Fibroblast of lung (primary cell): ENCODE data around the gene FANCE. TPM values are rescaled to one million over a fixed set of nuclear protein-coding genes. Genes with fewer than 3 reads are reported as not detected.

Experiments
- DNase-seq, 2 donors: peaks; one replicate each; pipeline versions ENCODE4 v3.0.0 to v3.0.0-alpha.2; 2010; ENCODE audit warnings: low read depth in 2 of 2
- H2AFZ ChIP-seq: 2 replicates; pipeline ENCODE4 v1.5.1; 2012; ENCODE audit warnings: low read length, control low read depth, inconsistent platforms
- H3K27ac ChIP-seq: 2 replicates; pipeline ENCODE4 v1.5.1; 2011; ENCODE audit warnings: low read length, control low read depth; ENCODE audit not compliant: insufficient read depth
- H3K27me3 ChIP-seq: 2 replicates; pipeline ENCODE4 v1.5.1; 2011; ENCODE audit warnings: mild to moderate bottlenecking, low read length; ENCODE audit not compliant: control insufficient read depth, insufficient read depth
- H3K36me3 ChIP-seq: 2 replicates; pipeline ENCODE4 v1.5.1; 2011; ENCODE audit warnings: low read length; ENCODE audit not compliant: control insufficient read depth, insufficient read depth
- H3K4me1 ChIP-seq: 2 replicates; pipeline ENCODE4 v1.5.1; 2011; ENCODE audit warnings: low read length; ENCODE audit not compliant: control insufficient read depth, insufficient read depth; ENCODE audit errors: extremely low read depth
- H3K4me2 ChIP-seq: 2 replicates; pipeline ENCODE4 v1.5.1; 2011; ENCODE audit warnings: low read length, control low read depth; ENCODE audit not compliant: insufficient read depth; ENCODE audit errors: extremely low read depth
- H3K4me3 ChIP-seq, 4 experiments: fragments of 200-600 bp in 1 of 4; sonication (generic) in 1 of 4; replicated peaks in 1 of 4; 2 replicates each; pipeline ENCODE4 v1.5.1; 2011 to 2016; ENCODE audit warnings: low read length in 4 of 4, low read depth in 3 of 4, mild to moderate bottlenecking in 3 of 4, control low read depth in 2 of 4, inconsistent platforms in 1 of 4, mixed read lengths in 1 of 4; ENCODE audit not compliant: insufficient read depth in 1 of 4; ENCODE audit errors: control extremely low read depth in 1 of 4
- H3K79me2 ChIP-seq: 2 replicates; pipeline ENCODE4 v1.5.1; 2012; ENCODE audit warnings: mild to moderate bottlenecking, low read length, inconsistent platforms; ENCODE audit not compliant: control insufficient read depth, insufficient read depth
- H3K9ac ChIP-seq: 2 replicates; pipeline ENCODE4 v1.5.1; 2011; ENCODE audit warnings: mild to moderate bottlenecking, low read length, control low read depth; ENCODE audit not compliant: insufficient read depth
- H3K9me3 ChIP-seq: 2 replicates; pipeline ENCODE4 v1.5.1; 2012; ENCODE audit warnings: low read depth, low read length; ENCODE audit not compliant: control insufficient read depth, insufficient read depth
- H4K20me1 ChIP-seq: 2 replicates; pipeline ENCODE4 v1.5.1; 2011; ENCODE audit warnings: low read length; ENCODE audit not compliant: control insufficient read depth, insufficient read depth; ENCODE audit errors: extremely low read depth
- EZH2 ChIP-seq: IDR thresholded peaks from 2 replicates; pipeline ENCODE4 v1.5.1; 2012; ENCODE audit warnings: low read length, control low read depth, mild to moderate bottlenecking; ENCODE audit errors: missing control alignments
- polyA plus RNA-seq, 2 donors: library from polyadenylated mRNA; depleted of rRNA in 1 of 2; stranded (reverse) in 1 of 2; unstranded in 1 of 2; fragments of >200 nt; gene quantifications; 2 replicates each; pipeline ENCODE4 v1.2.1, GENCODE V29; 2011 to 2012; ENCODE audit warnings: missing spikeins in 1 of 2
- total RNA-seq: library from RNA; depleted of rRNA; stranded (reverse); fragments of >200 nt; gene quantifications from 2 replicates; pipeline ENCODE4 v1.2.1, GENCODE V29; 2014
- TF ChIP-seq, protein P1 (sequence below), 2 donors: IDR thresholded peaks in 1 of 2; conservative IDR thresholded peaks in 1 of 2; 1 replicate in 1 of 2; 2 replicates in 1 of 2; pipeline ENCODE4 v1.5.1; 2011 to 2012; ENCODE audit warnings: low read length in 2 of 2, control low read depth in 1 of 2, inconsistent platforms in 1 of 2, low read depth in 1 of 2, mild to moderate bottlenecking in 1 of 2

FANCE gene
- total and polyA plus RNA-seq, 2 donors (not counting 1 experiment from before 2014, with no cell fraction given) = 3.2 to 10.7 TPM

DNA sequence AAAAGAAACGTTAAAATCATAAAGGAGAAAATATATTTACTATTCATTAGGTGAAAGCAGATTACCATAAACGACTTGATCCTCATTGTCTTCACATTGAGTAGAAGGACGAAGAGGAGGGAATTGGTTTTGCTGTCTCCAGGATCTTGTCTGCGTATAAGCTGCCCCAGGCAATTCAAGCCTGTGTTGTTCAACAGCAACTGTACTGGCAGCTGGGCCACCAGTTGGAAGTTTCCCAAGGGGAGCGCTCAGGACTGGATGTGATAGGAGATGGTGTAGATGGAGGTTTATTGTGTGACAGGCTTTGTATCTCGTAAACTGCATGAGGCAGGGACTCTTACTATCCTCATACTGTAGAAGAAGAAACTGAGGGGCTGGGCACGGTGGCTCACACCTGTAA, 3.9 kb upstream of the FANCE start:
- Histone ChIP-seq H3K9me3 (no peaks in the 10 kb centered on the region), H3K9ac (no peak overlapping the region), H3K36me3 (no peaks in the 10 kb centered on the region), H3K27me3 (no peaks in the 10 kb centered on the region), H2AFZ (no peak overlapping the region), H3K4me1 (peaks cover 2% of the 10 kb centered on the region), H3K4me2 (no peak overlapping the region), H3K27ac (no peak overlapping the region), H4K20me1 (no peaks in the 10 kb centered on the region), H3K4me3 (no peak overlapping the region), H3K79me2 (no peaks in the 10 kb centered on the region)
- no peak for DNase-seq
- no peak for TF ChIP-seq EZH2
- TF ChIP-seq, protein P1, sequence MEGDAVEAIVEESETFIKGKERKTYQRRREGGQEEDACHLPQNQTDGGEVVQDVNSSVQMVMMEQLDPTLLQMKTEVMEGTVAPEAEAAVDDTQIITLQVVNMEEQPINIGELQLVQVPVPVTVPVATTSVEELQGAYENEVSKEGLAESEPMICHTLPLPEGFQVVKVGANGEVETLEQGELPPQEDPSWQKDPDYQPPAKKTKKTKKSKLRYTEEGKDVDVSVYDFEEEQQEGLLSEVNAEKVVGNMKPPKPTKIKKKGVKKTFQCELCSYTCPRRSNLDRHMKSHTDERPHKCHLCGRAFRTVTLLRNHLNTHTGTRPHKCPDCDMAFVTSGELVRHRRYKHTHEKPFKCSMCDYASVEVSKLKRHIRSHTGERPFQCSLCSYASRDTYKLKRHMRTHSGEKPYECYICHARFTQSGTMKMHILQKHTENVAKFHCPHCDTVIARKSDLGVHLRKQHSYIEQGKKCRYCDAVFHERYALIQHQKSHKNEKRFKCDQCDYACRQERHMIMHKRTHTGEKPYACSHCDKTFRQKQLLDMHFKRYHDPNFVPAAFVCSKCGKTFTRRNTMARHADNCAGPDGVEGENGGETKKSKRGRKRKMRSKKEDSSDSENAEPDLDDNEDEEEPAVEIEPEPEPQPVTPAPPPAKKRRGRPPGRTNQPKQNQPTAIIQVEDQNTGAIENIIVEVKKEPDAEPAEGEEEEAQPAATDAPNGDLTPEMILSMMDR (conservative IDR thresholded peaks at IDR 0.05 in 1 of 2, IDR thresholded peaks at IDR 0.05 in 1 of 2; ENCODE audit: low read depth in 1 of 2, low read length in 2 of 2) = no peak

DNA sequence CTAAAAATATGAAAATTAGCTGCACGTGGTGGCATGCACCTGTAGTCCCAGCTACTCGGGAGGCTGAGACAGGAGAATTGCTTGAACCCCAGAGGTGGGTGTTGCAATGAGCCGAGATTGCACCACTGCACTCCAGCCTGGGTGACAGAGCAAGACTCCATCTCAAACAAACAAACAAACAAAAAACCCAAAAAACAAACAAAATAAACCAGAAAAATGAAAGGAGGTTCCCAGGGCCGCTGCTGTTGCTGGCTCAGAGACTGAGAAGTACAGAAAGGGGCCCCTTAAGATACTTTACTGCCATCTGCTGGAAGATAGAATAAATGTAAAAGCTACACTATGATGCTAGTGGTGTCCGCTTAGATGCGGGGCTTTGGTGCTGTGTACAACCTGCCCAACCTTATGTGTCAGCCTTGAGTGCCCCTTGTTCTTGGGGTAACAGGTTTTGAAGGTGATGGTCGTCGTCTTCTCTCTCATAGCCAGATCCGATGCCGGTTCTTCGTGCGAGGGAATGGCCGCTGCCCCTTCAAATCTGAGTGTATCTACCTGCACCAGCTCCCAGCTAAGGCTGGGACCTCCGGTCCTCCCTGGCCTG, 2.8 kb upstream of the FANCE start:
- Histone ChIP-seq H3K79me2 (no peaks in the 10 kb centered on the region), H3K9ac (no peak overlapping the region), H3K4me3 (no peak overlapping the region), H4K20me1 (no peaks in the 10 kb centered on the region), H3K27ac (no peak overlapping the region), H3K9me3 (no peaks in the 10 kb centered on the region), H3K36me3 (no peaks in the 10 kb centered on the region), H3K27me3 (no peaks in the 10 kb centered on the region), H3K4me1 (peaks cover 2% of the 10 kb centered on the region), H2AFZ (no peak overlapping the region), H3K4me2 (no peak overlapping the region)
- no peak for TF ChIP-seq EZH2
- TF ChIP-seq, protein P1 (conservative IDR thresholded peaks at IDR 0.05 in 1 of 2, IDR thresholded peaks at IDR 0.05 in 1 of 2; ENCODE audit: low read depth in 1 of 2, low read length in 2 of 2) = peak; percentile 60 to 62
- peak; percentile 52 to 79 for DNase-seq

DNA sequence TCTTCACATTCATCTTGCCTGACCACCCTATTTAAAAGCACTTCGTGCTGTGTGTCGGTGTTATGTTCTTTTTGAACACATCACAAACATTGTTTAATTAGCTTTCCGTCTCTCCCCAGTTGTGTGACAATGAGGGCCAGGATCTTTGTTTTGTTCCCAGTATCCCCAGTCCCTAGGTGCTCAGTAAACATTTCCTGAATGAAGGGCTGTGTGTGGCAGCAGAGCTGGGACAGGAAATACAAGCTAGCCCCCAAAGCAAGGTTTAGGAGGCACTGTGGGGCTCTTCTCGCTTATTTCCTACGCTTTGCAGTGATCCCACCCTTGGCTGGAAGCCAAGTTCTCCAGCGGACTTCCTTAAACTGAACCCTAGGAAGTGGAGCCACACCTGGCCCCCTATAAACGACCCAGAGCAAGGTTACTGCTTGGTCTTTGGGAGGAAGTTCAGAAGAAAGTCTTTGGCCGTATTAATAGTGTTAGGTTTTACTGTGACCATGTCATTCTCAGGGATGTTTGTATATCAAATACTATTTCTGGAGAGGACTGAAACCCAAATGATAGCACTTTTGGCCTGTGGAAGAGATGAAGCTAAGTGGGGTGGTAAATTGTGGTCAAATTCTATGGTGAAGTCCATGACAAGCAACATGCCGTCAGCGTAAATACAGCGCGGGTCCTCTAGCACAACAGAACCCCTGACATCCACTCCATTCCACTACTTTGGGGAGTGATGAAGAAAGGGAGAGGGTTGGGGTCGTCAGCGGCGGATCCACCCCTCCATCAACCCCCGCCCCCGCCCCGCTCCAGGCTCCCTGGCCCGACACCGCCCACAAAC, 570 bp upstream of the FANCE start:
- peak overlapping the region; percentile 68 for H2AFZ ChIP-seq
- no peak overlapping the region for H3K9ac ChIP-seq

More for the DNA sequence above, 570 bp upstream of the FANCE start:
- no peaks in the 10 kb centered on the region for H4K20me1 ChIP-seq
- H3K4me2 ChIP-seq = peak overlapping the region; percentile 81
- no peaks in the 10 kb centered on the region for H3K27me3 ChIP-seq
- no peaks in the 10 kb centered on the region for H3K36me3 ChIP-seq
- H3K4me1 ChIP-seq = peaks cover 2% of the 10 kb centered on the region
- H3K79me2 ChIP-seq = no peaks in the 10 kb centered on the region
- DNase-seq = no peak
- no peaks in the 10 kb centered on the region for H3K9me3 ChIP-seq
- TF ChIP-seq, protein P1 (conservative IDR thresholded peaks at IDR 0.05 in 1 of 2, IDR thresholded peaks at IDR 0.05 in 1 of 2; ENCODE audit: low read depth in 1 of 2, low read length in 2 of 2) = no peak
- TF ChIP-seq EZH2 = no peak
- H3K4me3 ChIP-seq = peak overlapping the region in 3 of 4 experiments; percentile 41 to 69 (median 45)
- H3K27ac ChIP-seq = no peak overlapping the region
